Spleen (tissue), 11 donors: ENCODE data around the gene TNNI3K. TPM values are rescaled to one million over a fixed set of nuclear protein-coding genes. Genes with fewer than 3 reads are reported as not detected.

ENCODE experiments used
- DNase-seq: peaks from one replicate; pipeline ENCODE4 v3.0.0-alpha.2; 2020
- H3K27ac ChIP-seq, 8 donors: fragments of 200-600 bp; sonication (generic) in 7 of 8; 1 replicate in 4 of 8; 2 replicates in 4 of 8; pipeline versions ENCODE4 v1.5.0 to v1.8.0; 2016 to 2021; ENCODE audit warnings: inconsistent platforms in 4 of 8, mild to moderate bottlenecking in 4 of 8, moderate library complexity in 1 of 8
- H3K27me3 ChIP-seq, 7 donors: fragments of 200-600 bp; sonication (generic) in 6 of 7; replicated peaks in 1 of 7; 1 replicate in 4 of 7; 2 replicates in 3 of 7; pipeline versions ENCODE4 v1.5.0 to v1.8.0; 2016 to 2021; ENCODE audit warnings: inconsistent platforms in 3 of 7, mild to moderate bottlenecking in 1 of 7
- H3K36me3 ChIP-seq, 6 donors: fragments of 200-600 bp; sonication (generic) in 5 of 6; 1 replicate in 4 of 6; 2 replicates in 2 of 6; pipeline versions ENCODE4 v1.5.0 to v1.8.0; 2016 to 2021; ENCODE audit warnings: inconsistent platforms in 2 of 6
- H3K4me1 ChIP-seq, 6 donors: fragments of 200-600 bp; sonication (generic) in 5 of 6; 1 replicate in 3 of 6; 2 replicates in 3 of 6; pipeline versions ENCODE4 v1.5.0 to v1.8.0; 2016 to 2021; ENCODE audit warnings: inconsistent platforms in 3 of 6
- H3K4me3 ChIP-seq, 8 donors: fragments of 200-600 bp; sonication (generic) in 7 of 8; 1 replicate in 4 of 8; 2 replicates in 4 of 8; pipeline versions ENCODE4 v1.5.0 to v1.8.0; 2016 to 2021; ENCODE audit warnings: inconsistent platforms in 4 of 8, mild to moderate bottlenecking in 4 of 8, moderate library complexity in 2 of 8
- H3K9me3 ChIP-seq, 8 donors: fragments of 200-600 bp; sonication (generic) in 7 of 8; 1 replicate in 4 of 8; 2 replicates in 4 of 8; pipeline versions ENCODE4 v1.5.0 to v1.8.0; 2016 to 2021; ENCODE audit warnings: inconsistent platforms in 4 of 8
- POLR2A ChIP-seq, 3 donors: fragments of 450-650 bp; IDR thresholded peaks; one replicate each; pipeline ENCODE4 v1.5.1; 2017; ENCODE audit warnings: antibody characterized with exemption in 3 of 3, mild to moderate bottlenecking in 1 of 3
- POLR2AphosphoS5 ChIP-seq, 3 donors: sonication (generic); formaldehyde crosslinking; IDR thresholded peaks; one replicate each; pipeline ENCODE4 v1.5.1; 2017; ENCODE audit warnings: antibody characterized with exemption in 3 of 3
- WGBS, 5 donors: extraction: QIAGEN DNeasy Blood & Tissue Kit in 3 of 5; methylation state at CpG; one replicate each; pipeline versions ENCODE4 v1.1.5 to v1.1.7; 2013 to 2018; 5-methylcytosine and 5-hydroxymethylcytosine counted together
- intact Hi-C: fragments of 100-400 bp; cut with DNase I; formaldehyde crosslinking; loops from one replicate; pipeline ENCODE4 v1.15.0; 2023; ENCODE audit warnings: low total_unique reads
- polyA plus RNA-seq, 3 donors: library from polyadenylated mRNA; stranded (reverse); fragments of 200-250 nt; gene quantifications; one replicate each; pipeline ENCODE4 v1.2.1, GENCODE V29; 2013
- total RNA-seq, 7 donors: library from RNA; depleted of rRNA in 3 of 7; stranded (reverse); fragments of >200 nt in 3 of 7; fragmentation: NEBNext Ultra II Directional in 4 of 7; extraction: Animal tissue kit (Norgen Biotek cat#: 25700) in 4 of 7; gene quantifications; one replicate each; pipeline versions ENCODE4 v1.1.0 to v1.2.1, GENCODE V29; 2016 to 2021
- TF ChIP-seq, protein P1 (sequence below), 11 experiments: fragments of 200-600 bp in 7 of 11; fragments of 450-650 bp in 4 of 11; sonication (generic) in 4 of 11; IDR thresholded peaks in 8 of 11; conservative IDR thresholded peaks in 3 of 11; 1 replicate in 7 of 11; 2 replicates in 4 of 11; pipeline versions ENCODE4 v1.4.0 to v1.8.0; 2016 to 2021; ENCODE audit warnings: antibody characterized with exemption in 11 of 11, inconsistent platforms in 4 of 11, mild to moderate bottlenecking in 1 of 11
- donor health status: healthy with polysubstance abuse.
- donor health status: DM: no; HTN: no; CAD: no; lungs with moderate emphysema.
- donor health status: DM: no; HTN: no; CAD: no.
- donor health status: Bipolar disorder and iron deficiency.
- donor health status: healthy.
- donor health status: DM: no; HTN: no; CAD: no.
- donor health status: DM: yes; HTN: yes; CAD: no.

TNNI3K gene
- total and polyA plus RNA-seq, 10 donors, result 0.41 to 6.2 (median 2.8) TPM; not detected in 1

DNA sequence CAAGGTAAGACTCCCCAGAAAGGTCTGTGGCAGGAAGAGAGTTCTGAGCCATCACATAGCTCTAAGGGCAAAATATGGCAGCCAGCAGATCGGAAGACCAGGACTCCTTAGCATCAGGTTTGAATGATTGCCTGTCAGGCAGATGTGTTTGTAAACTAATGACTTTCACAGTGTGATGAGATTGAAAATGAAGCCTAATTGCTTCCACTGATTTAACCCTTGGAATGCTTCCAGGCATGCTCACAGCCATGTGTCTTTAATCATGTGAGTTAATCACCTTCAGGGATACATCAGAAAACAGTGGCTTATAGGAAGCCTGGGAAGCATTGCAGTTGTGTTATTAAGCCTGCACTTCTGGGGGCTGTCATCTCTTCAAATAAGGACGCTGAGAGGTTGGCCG lies 194.4 kb downstream of the TNNI3K start:
- Histone ChIP-seq H3K4me3 (no peak overlapping the region), H3K4me1 (no peaks in the 10 kb centered on the region), H3K27ac (no peak overlapping the region), H3K9me3 (no peaks in the 10 kb centered on the region), H3K36me3 (no peaks in the 10 kb centered on the region), H3K27me3 (no peaks in the 10 kb centered on the region)
- no peak for DNase-seq
- intact Hi-C loops, result no loop called here
- WGBS, 5 donors, result 57 to 78% (median 69%) methylated on average over 3 of the region's 3 CpGs
- TF ChIP-seq POLR2AphosphoS5 (IDR thresholded peaks at IDR 0.05) (no peak), POLR2A (IDR thresholded peaks at IDR 0.05) (no peak)
- TF ChIP-seq, protein P1, sequence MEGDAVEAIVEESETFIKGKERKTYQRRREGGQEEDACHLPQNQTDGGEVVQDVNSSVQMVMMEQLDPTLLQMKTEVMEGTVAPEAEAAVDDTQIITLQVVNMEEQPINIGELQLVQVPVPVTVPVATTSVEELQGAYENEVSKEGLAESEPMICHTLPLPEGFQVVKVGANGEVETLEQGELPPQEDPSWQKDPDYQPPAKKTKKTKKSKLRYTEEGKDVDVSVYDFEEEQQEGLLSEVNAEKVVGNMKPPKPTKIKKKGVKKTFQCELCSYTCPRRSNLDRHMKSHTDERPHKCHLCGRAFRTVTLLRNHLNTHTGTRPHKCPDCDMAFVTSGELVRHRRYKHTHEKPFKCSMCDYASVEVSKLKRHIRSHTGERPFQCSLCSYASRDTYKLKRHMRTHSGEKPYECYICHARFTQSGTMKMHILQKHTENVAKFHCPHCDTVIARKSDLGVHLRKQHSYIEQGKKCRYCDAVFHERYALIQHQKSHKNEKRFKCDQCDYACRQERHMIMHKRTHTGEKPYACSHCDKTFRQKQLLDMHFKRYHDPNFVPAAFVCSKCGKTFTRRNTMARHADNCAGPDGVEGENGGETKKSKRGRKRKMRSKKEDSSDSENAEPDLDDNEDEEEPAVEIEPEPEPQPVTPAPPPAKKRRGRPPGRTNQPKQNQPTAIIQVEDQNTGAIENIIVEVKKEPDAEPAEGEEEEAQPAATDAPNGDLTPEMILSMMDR (IDR thresholded peaks at IDR 0.05 in 8 of 11, conservative IDR thresholded peaks at IDR 0.05 in 3 of 11), result no peak

DNA sequence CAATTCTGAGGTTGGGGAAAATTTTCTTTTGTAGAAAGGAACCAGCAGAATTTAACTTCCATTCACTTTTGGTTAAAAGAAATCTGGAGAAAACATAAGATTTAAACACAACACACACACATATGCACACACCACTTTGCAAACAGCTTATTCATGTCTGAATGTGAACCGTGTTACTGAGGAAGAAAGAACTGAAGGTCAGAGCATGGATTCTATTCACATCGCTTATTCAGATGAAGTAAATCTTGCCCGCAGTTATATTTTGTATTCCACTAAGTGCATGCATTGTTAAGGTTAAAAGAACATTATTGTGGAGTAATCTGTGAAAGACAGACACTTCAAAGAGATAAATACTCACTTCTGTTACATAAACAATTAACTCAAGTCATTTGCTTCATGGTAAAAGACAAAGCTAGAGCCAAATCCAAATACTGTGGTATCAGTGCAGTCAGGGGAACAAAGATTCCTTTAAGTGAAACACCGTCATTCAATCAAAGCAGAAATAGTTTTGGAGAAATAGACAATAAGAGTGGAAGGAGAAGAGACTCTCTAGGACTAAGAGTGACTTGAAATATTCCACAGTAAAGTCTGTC lies 195.3 kb downstream of the TNNI3K start:
- Histone ChIP-seq H3K27me3 (no peaks in the 10 kb centered on the region), H3K9me3 (no peaks in the 10 kb centered on the region), H3K36me3 (no peaks in the 10 kb centered on the region), H3K4me1 (no peaks in the 10 kb centered on the region), H3K27ac (no peak overlapping the region), H3K4me3 (no peak overlapping the region)
- DNase-seq, result no peak
- TF ChIP-seq, protein P1 (IDR thresholded peaks at IDR 0.05 in 8 of 11, conservative IDR thresholded peaks at IDR 0.05 in 3 of 11), result no peak
- TF ChIP-seq POLR2A (IDR thresholded peaks at IDR 0.05) (no peak), POLR2AphosphoS5 (IDR thresholded peaks at IDR 0.05) (no peak)
- WGBS, 5 donors, result 70 to 86% (median 79%) methylated on average over 4 of the region's 4 CpGs
- intact Hi-C loops, result no loop called here

DNA sequence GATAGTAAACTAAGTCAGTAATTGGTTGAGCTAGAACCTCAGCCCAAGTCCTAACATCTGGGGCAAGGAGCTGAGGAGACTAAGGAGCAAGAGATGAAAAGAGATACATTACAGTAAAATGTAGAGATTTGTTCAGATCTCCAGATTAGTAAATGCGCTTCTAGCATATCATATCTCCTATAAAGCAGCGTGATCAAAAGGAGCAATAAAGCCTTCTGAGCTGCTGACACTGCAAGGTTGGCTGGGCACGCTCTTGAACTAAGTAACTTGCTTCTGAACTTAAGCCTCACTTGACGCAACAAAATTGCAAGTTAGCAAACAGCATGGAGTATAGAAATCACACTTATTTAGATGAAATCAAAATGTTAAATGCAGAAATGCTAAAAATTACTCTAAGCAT lies 196.3 kb downstream of the TNNI3K start:
- TF ChIP-seq POLR2AphosphoS5 (IDR thresholded peaks at IDR 0.05) (no peak), POLR2A (IDR thresholded peaks at IDR 0.05) (no peak)
- TF ChIP-seq, protein P1 (IDR thresholded peaks at IDR 0.05 in 8 of 11, conservative IDR thresholded peaks at IDR 0.05 in 3 of 11), result no peak
- H3K4me3 ChIP-seq, result no peak overlapping the region
- H3K9me3 ChIP-seq, result no peaks in the 10 kb centered on the region
- H3K27ac ChIP-seq, result no peak overlapping the region
- H3K4me1 ChIP-seq, result no peaks in the 10 kb centered on the region
- intact Hi-C loops, result no loop called here
- DNase-seq, result no peak
- no peaks in the 10 kb centered on the region for H3K27me3 ChIP-seq
- WGBS, 5 donors, result 85 to 90% (median 86%) methylated on average over 4 of the region's 4 CpGs
- no peaks in the 10 kb centered on the region for H3K36me3 ChIP-seq

DNA sequence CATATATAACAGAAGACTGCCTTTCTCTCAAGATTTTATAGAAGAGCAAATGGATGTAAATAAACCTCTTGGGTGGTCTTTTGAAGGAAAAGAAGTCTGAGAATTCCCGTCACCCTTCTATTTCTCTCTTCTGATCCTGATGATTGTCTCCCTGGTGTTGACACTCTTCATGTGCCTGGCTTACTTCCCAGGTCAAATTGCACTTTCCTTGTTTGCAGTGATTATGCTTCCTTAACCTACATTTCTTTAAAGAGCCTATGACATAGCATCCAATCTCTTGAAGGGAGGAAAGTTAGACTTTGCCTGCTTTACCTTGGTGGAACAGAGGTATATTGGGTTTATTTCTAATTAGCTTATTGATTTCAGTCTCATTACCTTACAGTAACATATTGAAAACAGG lies 197.1 kb downstream of the TNNI3K start:
- no peaks in the 10 kb centered on the region for H3K36me3 ChIP-seq
- TF ChIP-seq, protein P1 (IDR thresholded peaks at IDR 0.05 in 8 of 11, conservative IDR thresholded peaks at IDR 0.05 in 3 of 11), result no peak
- TF ChIP-seq POLR2A (IDR thresholded peaks at IDR 0.05) (no peak), POLR2AphosphoS5 (IDR thresholded peaks at IDR 0.05) (no peak)
- DNase-seq, result no peak
- H3K4me3 ChIP-seq, result no peak overlapping the region
- 0 to 33% (median 0%) methylated on average over 1 of the region's 1 CpG for WGBS, 5 donors
- H3K27ac ChIP-seq, result no peak overlapping the region
- no peaks in the 10 kb centered on the region for H3K4me1 ChIP-seq
- intact Hi-C loops, result no loop called here
- no peaks in the 10 kb centered on the region for H3K27me3 ChIP-seq
- H3K9me3 ChIP-seq, result no peaks in the 10 kb centered on the region
